ENCODE results near the gene C14orf119. TPM values are rescaled to one million over a fixed set of nuclear protein-coding genes. Genes with fewer than 3 reads are reported as not detected.

The C14orf119 gene, protein sequence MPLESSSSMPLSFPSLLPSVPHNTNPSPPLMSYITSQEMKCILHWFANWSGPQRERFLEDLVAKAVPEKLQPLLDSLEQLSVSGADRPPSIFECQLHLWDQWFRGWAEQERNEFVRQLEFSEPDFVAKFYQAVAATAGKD
- 10 to 100 TPM; 20.3 to 32.3 TPM for total RNA-seq

- intact Hi-C loops (cut with DNase I), result no loop called here
- TF ChIP-seq POLR2A (IDR thresholded peaks at IDR 0.05) (peak; percentile 82), POLR2AphosphoS5 (IDR thresholded peaks at IDR 0.05) (peak; percentile 94)
- TF ChIP-seq, protein P1, sequence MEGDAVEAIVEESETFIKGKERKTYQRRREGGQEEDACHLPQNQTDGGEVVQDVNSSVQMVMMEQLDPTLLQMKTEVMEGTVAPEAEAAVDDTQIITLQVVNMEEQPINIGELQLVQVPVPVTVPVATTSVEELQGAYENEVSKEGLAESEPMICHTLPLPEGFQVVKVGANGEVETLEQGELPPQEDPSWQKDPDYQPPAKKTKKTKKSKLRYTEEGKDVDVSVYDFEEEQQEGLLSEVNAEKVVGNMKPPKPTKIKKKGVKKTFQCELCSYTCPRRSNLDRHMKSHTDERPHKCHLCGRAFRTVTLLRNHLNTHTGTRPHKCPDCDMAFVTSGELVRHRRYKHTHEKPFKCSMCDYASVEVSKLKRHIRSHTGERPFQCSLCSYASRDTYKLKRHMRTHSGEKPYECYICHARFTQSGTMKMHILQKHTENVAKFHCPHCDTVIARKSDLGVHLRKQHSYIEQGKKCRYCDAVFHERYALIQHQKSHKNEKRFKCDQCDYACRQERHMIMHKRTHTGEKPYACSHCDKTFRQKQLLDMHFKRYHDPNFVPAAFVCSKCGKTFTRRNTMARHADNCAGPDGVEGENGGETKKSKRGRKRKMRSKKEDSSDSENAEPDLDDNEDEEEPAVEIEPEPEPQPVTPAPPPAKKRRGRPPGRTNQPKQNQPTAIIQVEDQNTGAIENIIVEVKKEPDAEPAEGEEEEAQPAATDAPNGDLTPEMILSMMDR (IDR thresholded peaks at IDR 0.05), result no peak
- peak within 1 kb of the TSS; percentile 99 for H3K27ac ChIP-seq
- H3K27me3 ChIP-seq (replicated peaks; ENCODE audit: insufficient read depth), result no peaks in the 10 kb centered on the region
- H3K4me3 ChIP-seq, result peak within 1 kb of the TSS; percentile 84 to 90
- peaks cover 5% of the 10 kb centered on the region for H3K4me1 ChIP-seq (replicated peaks)
- DNase-seq (ENCODE audit: low spot score), result peak; percentile 100
- no peaks in the 10 kb centered on the region for H3K9me3 ChIP-seq
- no peaks in the 10 kb centered on the region for H3K36me3 ChIP-seq
- WGBS, result under 1% methylated on average over 46 of the region's 46 CpGs
These were observed at the start of gene C14orf119 for GRCh38 chr14:23095196-23096108. Gene C14orf119 (plus strand): TSS chr14:23095505. CDS start chr14:23097659, 2,154 bp downstream.

DNA sequence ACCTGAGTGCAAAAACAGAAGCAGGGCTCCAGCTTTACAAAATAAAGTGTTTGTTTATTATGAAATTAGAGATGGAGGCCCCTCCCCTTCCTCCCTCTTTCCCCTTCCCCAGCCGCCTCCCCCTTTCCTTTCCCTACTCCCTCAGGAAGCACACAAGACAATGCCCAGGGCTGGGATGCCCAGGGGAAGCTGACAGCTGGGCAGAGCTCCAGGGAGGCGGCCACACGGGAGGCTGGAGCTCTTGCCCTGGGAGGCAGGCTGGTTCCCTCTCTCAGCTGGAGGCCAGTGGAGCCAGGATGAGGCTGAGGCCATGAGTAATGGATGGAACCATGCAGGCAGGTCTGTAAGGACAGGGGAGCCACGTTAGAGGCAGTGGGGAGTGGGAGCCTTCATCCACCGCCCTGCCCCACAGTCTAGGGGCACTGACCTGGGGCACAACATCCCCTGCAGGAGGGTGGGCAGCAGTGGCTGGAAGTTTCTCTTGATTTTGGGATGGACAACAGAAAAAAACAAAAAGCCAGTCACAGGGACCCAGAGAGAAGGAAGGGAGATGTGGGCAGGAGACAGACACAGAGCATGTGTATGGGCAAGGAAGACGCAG is 48.2 kb upstream of the C14orf119 start:
- Histone ChIP-seq H3K36me3 (no peaks in the 10 kb centered on the region), H3K4me3 (no peak overlapping the region), H3K27ac (no peak overlapping the region), H3K27me3 (replicated peaks; ENCODE audit: insufficient read depth) (no peaks in the 10 kb centered on the region), H3K4me1 (replicated peaks) (no peaks in the 10 kb centered on the region), H3K9me3 (no peaks in the 10 kb centered on the region)
- TF ChIP-seq POLR2A (IDR thresholded peaks at IDR 0.05), result no peak
- WGBS, result 63% methylated on average over 6 of the region's 6 CpGs
- intact Hi-C loops (cut with DNase I), result no loop called here
- no peak for DNase-seq (ENCODE audit: low spot score)

DNA sequence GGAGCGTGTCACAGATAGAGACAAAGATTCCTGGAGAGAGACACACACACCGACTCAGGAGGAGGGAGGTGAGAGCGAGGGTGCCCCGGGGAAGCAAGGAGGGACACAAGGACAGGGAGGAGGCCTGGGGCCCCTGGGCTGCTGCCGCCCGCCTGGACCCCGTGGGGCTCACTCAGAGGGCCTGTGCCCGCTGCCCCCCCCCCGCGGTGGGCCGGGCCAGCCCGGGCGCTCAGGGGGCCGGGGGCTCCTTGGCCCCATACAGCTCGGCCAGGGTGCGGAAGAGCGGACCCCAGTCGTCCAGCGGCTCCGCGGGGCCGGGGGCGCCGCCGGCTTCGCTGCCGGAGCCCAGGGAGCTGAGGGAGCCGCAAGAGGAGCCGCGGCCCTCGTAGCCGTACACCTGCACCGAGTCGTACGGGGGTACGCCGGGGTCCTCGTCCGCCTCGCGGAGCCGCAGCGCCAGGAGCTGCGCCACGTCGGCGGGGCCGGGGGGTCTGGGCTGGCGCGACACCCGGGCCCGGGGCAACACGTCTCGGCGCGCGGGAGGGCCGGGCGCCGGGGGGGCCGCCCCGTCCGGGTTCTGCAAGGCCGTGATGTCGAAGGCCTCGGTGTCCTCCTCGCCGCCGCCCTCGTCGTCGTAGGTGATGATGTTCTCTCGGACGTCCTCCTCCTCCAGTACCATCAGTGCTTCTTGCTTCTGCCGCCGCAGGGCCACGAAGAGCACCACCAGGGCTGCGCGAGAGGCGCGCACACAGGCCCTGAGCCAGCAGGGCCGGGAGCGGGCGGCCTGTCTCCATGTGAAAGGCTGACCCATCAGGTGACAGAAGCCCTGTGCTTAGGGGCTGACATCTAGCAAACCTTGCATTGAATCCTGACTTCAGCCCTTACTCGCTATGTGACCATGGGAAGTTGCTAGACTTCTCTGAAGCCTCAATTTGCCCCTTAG is 47.3 kb upstream of the C14orf119 start:
- H3K27ac ChIP-seq, result no peak overlapping the region
- no peaks in the 10 kb centered on the region for H3K27me3 ChIP-seq (replicated peaks; ENCODE audit: insufficient read depth)
- no peak overlapping the region for H3K4me3 ChIP-seq
- intact Hi-C loops (cut with DNase I), result no loop called here
- no peaks in the 10 kb centered on the region for H3K4me1 ChIP-seq (replicated peaks)
- no peak for TF ChIP-seq POLR2A (IDR thresholded peaks at IDR 0.05)
- TF ChIP-seq, protein P1 (IDR thresholded peaks at IDR 0.05), result no peak
- TF ChIP-seq POLR2AphosphoS5 (IDR thresholded peaks at IDR 0.05), result no peak
- H3K36me3 ChIP-seq, result no peaks in the 10 kb centered on the region
- DNase-seq (ENCODE audit: low spot score), result no peak
- H3K9me3 ChIP-seq, result no peaks in the 10 kb centered on the region
- 84% methylated on average over 84 of the region's 85 CpGs for WGBS

- DNase-seq (ENCODE audit: low spot score), result no peak
- H3K9me3 ChIP-seq, result no peaks in the 10 kb centered on the region
- H3K4me1 ChIP-seq (replicated peaks), result no peaks in the 10 kb centered on the region
- 94% methylated on average over 7 of the region's 9 CpGs for WGBS
- no peaks in the 10 kb centered on the region for H3K36me3 ChIP-seq
- H3K4me3 ChIP-seq, result no peak overlapping the region
- no peaks in the 10 kb centered on the region for H3K27me3 ChIP-seq (replicated peaks; ENCODE audit: insufficient read depth)
- no peak overlapping the region for H3K27ac ChIP-seq
- intact Hi-C loops (cut with DNase I), result no loop called here
- no peak for TF ChIP-seq POLR2A (IDR thresholded peaks at IDR 0.05)
- TF ChIP-seq POLR2AphosphoS5 (IDR thresholded peaks at IDR 0.05), result no peak
- TF ChIP-seq, protein P1 (IDR thresholded peaks at IDR 0.05), result no peak
These were observed 46.3 kb upstream of the C14orf119 start for GRCh38 chr14:23049011-23049410.

Measured in prostate gland (tissue), 2 donors.